Activated CD8-positive, alpha-beta memory T cell treated with anti-CD3 and anti-CD28 coated beads, Interleukin-2, amount 50 U/mL, for 1 hour (primary cell): Measurements from ENCODE around the gene COL4A1.

Experiments used
- DNase-seq: peaks from one replicate; pipeline ENCODE4 v3.0.0-alpha.2; 2020; ENCODE audit errors: extremely low read depth

Gene COL4A1

GRCh38 chr13:110294146-110294545 is 12.8 kb downstream of the COL4A1 start:
- DNase-seq, result no peak

GRCh38 chr13:110293649-110294048 is 13.3 kb downstream of the COL4A1 start:
- DNase-seq, result no peak

GRCh38 chr13:110293037-110293436 is 13.9 kb downstream of the COL4A1 start:
- no peak for DNase-seq

GRCh38 chr13:110291286-110291685 is 15.7 kb downstream of the COL4A1 start:
- no peak for DNase-seq

- no peak for DNase-seq
Measured at GRCh38 chr13:110290826-110291225, 16.1 kb downstream of the COL4A1 start.

- DNase-seq, result no peak
Measured at GRCh38 chr13:110290153-110290552, 16.8 kb downstream of the COL4A1 start.

- no peak for DNase-seq
Measured at GRCh38 chr13:110289661-110290060, 17.3 kb downstream of the COL4A1 start.

GRCh38 chr13:110289174-110289573 is 17.8 kb downstream of the COL4A1 start:
- no peak for DNase-seq

- DNase-seq, result no peak
Measured at GRCh38 chr13:110286833-110287819, 19.8 kb downstream of the COL4A1 start.

- no peak for DNase-seq
Measured at GRCh38 chr13:110285991-110286832, 20.7 kb downstream of the COL4A1 start.

- DNase-seq, result no peak
Measured at GRCh38 chr13:110284779-110285484, 22.0 kb downstream of the COL4A1 start.

- DNase-seq, result no peak
Measured at GRCh38 chr13:110283736-110284517, 23.0 kb downstream of the COL4A1 start.

- DNase-seq, result no peak
Measured at GRCh38 chr13:110282316-110282841, 24.6 kb downstream of the COL4A1 start.

- DNase-seq, result no peak
Measured at GRCh38 chr13:110281736-110282135, 25.2 kb downstream of the COL4A1 start.

GRCh38 chr13:110280985-110281688 is 25.8 kb downstream of the COL4A1 start:
- no peak for DNase-seq

- DNase-seq, result no peak
Measured at GRCh38 chr13:110280231-110280813, 26.6 kb downstream of the COL4A1 start.

- no peak for DNase-seq
Measured at GRCh38 chr13:110279684-110280083, 27.3 kb downstream of the COL4A1 start.

- DNase-seq, result no peak
Measured at GRCh38 chr13:110278859-110279258, 28.1 kb downstream of the COL4A1 start.

GRCh38 chr13:110277357-110277975 is 29.5 kb downstream of the COL4A1 start:
- no peak for DNase-seq
